LoVo (cell line): ENCODE data around the gene COMTD1.

Experiments used
- DNase-seq: peaks from one replicate; pipeline ENCODE4 v3.0.0-alpha.2; 2016; ENCODE audit warnings: low spot score

The COMTD1 gene

GRCh38 chr10:75245354-75246250 is 9.8 kb upstream of the COMTD1 start:
- no peak for DNase-seq

DNA sequence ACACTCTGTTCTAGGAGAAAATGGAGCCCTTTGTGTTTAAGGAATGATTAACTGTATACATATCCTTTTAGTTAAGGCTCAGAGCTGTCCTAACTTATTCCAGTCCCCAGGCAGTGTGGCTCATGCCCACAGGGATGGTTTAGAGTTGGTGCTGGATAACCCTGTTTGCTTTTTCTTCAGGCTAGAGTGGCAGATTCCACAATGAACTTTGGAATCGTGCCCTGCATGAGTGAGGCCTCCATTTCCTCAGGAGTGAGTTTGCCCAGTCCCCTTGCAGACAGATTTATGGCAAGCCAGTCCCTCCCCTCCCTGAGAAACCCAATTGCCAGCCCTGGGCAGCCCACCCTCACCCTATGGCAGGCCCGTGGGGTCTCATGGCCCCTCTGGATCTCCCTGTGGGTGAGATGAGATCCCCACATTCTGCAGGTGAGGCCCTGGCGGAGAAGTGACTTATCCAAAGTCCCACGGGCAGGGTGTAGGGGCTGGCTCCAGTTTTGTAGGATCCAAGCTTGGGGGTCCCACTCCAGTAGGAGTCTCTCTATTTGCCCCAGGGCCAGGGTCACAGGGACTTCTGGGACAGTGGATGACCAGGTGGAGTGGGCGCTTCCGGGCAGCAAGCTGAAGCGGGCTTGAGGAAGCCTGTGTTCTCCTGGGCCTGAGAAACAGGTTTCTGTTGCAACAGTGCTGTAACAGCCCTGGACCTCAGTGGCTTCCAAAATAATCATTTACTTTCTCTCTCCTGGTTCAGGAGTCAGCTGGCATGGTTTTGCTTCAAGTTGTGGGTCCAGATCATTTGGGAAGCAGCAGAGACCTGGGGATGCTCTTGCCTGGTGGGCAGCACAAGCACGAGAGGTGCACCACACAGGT is 9.0 kb upstream of the COMTD1 start:
- DNase-seq: no peak

GRCh38 chr10:75243426-75243825 is 7.7 kb upstream of the COMTD1 start:
- no peak for DNase-seq

DNA sequence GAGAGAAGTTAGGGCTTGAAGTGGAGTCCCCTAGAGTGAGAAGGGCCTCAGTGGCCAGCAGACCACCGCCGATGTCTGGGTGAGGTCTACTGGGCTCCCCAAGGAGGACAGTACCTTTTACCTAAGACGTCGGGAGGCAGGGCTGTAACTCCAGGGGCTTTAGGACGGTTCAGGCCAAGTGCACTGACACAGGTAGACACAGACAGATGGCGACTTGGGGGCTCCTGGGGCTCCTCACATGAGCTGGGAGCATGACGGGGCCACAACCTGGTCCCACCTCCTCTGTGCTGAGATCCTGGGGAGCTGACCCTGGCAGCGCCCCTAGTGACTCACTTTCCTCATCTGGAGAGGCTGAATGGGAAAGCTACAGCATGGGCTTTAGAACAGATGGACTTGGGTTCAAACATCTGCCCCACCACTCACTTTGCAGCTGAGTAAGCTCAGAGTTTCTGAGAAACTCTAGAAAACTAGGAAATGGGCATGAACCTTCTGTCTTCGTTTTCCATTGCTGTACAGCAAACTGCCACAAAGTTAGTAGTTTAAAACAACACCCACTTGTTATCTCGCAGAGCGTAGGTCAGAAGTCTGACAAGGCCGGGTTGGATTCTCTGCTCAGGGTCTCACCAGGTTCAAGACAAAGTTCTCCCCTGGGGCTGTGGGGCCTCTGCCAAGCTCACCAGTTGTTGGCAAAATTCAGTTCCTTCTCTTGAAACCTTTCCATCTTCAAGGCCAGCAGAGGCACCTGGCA is 4.7 kb upstream of the COMTD1 start:
- DNase-seq: no peak

- DNase-seq: no peak
Observed at GRCh38 chr10:75239096-75239790, 3.5 kb upstream of the COMTD1 start.

DNA sequence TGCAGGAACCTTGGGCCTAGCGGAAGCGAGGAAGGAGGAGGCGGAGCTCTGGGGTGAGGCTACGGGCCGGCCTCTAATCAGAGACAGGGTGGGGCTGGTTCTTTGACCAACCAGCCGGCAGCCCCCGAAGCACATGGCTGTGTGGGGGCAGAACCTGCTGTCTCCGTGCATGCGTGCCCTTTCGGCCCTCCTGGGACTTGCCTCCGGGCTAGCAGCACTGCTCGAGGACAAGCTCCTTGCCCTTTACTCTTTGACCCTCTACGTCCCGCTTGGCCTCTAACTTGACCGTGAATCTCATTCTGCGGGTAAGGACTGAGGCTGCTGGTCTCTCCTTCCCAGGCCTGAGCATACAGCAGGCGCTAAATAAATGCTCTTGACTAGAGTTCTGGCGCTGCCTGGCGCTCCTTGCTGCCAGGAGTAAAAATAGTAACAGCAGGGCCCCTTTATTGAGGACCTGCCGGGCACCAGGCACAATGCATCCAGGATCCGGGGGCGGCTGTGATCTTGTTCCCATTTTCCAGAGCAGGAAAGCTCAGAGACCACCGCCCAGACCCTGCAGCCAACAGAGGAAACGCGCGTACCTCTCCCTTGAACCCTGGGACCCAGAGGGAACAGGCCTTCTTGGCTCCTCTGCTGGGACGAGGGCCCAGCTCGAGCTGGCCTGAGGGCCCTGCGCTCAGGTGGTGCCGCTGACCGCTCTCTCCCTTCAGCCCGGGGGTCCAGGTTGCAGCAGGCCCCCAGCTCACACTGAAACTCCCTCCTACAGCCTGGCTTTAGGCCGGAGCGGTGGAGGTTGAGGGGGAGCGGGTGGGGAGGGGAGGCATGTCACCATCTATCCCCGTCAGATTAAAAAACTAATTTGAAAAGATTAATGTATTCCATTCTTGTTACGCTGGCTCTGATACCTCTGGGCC is 2.7 kb upstream of the COMTD1 start:
- DNase-seq: no peak

DNA sequence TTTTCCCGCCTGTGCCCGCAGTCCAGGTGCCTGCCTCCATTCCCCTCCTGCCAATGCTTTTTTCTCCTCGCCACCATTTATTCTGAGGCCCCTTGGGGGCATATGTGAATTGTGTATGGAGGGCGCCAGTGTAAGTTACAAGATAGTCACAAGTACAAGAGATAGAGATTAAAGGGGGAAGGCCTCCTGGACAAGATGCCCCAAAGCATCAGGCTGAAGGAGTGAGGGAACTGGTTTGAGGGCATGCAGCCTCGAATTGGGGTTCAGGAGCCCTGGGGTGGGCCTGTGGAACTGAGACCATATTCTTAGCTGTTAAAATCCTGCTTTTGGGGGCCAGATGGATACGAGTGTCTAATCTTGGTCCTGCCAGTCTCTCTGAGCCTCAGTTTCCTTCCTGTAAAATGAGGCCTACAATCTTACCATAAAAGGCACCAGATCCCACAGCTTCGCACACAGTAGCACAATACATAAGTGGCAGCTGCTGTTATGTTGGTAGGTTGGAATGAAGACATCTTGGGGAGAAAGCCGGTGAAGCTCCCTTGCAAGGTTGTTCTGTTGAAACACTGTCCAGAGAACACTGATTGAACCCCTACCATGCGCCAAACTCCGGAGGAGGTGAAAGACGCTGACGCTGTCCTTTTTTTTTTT is 545 bp upstream of the COMTD1 start:
- DNase-seq: no peak

GRCh38 chr10:75234683-75235374 is 928 bp downstream of the COMTD1 start:
- DNase-seq: peak; percentile 19

DNA sequence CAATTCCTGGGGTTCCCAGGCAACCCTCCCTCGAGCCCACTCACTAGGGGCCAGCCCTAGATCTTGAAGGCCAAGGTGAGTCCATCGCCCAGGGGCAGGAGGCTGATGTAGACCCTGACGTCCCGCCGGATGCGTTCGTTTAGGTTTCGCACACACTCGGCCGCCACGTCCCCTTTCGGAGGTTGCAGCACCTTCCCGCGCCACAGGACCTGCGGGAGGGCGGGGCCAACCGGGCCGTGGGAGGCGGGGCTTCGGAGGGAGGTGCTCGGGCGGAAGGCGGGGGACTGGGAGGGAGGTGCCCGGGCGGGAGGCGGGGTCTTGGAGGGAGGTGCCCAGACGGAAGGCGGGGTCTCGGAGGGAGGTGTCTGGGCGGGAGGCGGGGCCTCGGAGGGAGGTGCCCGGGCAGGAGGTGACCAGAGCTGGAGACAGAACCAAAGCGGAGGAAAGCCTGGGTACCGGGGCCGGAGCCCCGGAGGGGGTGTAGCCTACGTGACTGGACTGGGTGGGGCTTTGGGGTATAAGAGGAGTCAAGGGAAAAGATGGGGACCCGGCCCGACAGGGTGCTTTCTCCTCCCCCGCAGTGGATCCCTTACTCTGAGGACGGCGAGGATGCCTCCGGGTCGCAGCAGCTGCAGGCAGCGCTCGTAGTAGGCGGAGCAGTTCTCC is 1.6 kb downstream of the COMTD1 start:
- peak; percentile 95 for DNase-seq

- no peak for DNase-seq
Observed at GRCh38 chr10:75233444-75234016, 2.2 kb downstream of the COMTD1 start.

DNA sequence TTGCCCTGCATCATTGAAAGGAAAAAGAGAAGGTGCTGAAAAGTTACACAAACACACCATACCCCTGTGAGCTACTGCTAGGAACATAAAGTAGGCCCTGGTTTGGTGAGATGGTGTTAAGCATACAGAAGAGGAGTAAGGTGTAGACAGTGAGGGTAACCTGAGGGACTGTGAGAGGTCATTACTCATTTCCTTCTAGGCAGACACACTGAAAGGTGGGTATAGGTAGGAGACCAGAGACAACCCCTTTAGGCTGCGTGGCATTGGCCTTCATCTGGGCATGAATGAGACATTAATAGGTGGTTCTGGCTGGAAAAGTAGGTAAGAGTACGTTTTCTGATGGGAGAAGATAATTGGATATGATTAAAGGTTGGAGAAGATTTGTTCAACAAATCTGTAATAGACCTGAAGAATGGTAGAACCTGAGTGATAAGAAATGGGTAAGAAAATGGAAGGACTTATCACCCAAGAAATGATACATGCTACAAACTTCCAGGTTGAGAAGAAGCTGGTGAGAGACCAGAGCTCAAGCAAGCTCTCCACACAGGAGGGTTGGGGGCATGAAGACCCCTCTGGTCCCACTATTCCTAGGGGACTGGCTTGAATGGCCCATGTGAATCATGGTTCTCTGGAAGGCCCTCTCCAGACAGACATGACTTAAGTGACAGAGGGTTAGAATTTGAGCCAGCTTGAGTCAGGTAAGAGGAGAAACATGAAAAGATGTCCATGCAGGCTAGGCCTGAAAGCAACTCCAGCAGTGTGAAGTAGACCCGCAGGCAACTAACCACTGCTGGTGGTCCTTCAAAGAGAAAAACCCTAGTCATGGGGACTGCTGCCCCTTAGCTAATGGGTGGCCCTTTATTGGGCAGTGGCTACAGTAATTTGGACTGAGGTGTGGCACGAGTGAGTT is 3.8 kb downstream of the COMTD1 start:
- no peak for DNase-seq

GRCh38 chr10:75230600-75231038 is 5.1 kb downstream of the COMTD1 start:
- DNase-seq: peak; percentile 83

DNA sequence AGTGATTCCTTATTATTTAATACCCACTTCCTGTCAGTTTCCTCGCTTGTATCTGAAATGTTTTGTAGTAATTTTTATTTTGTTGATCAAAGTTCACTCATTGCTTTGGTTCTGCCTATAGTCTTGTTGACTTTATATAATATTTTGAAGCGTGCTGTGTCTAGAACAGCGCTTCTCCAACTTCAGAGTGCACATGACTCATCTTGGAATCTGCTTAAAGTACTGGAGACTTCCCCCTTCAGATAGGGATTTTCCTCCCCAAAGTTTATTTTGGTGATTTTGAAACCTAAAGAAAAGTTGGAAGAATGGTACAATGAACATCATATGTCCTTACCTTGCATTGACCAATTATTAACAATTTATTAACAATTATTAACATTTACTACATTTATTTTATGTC is 5.8 kb downstream of the COMTD1 start:
- DNase-seq: no peak

GRCh38 chr10:75228834-75229233 is 6.9 kb downstream of the COMTD1 start:
- DNase-seq: no peak

- no peak for DNase-seq
Observed at GRCh38 chr10:75228278-75228677, 7.5 kb downstream of the COMTD1 start.

- DNase-seq: no peak
Observed at GRCh38 chr10:75226656-75227055, 9.1 kb downstream of the COMTD1 start.

GRCh38 chr10:75226095-75226494 is 9.7 kb downstream of the COMTD1 start:
- DNase-seq: no peak
